ENCODE measurements around the gene ADPRHL1. TPM values are rescaled to one million over a fixed set of nuclear protein-coding genes. Genes with fewer than 3 reads are reported as not detected.
A peak's percentile ranks its signal among the peaks of the same experiment; 100 is the strongest.

The ADPRHL1 gene
- total RNA-seq, 1 donor from 2014 or later = 3.1 TPM

- peak overlapping the region; percentile 98 for H3K27ac ChIP-seq (ENCODE audit: low read depth, low read length)
- H3K36me3 Mint-ChIP-seq (ENCODE audit: low read depth, unreplicated experiment) = no peaks in the 10 kb centered on the region
- no peak for TF ChIP-seq CTCF (IDR thresholded peaks at IDR 0.05; ENCODE audit: insufficient read depth, low read depth, low read length)
- TF ChIP-seq EZH2 (IDR thresholded peaks at IDR 0.05; ENCODE audit: insufficient read depth, low read length) = no peak
- H2AFZ ChIP-seq (ENCODE audit: low read depth, low read length) = peak overlapping the region; percentile 14
- FAIRE-seq = peak; percentile 37
- no peaks in the 10 kb centered on the region for H4K20me1 ChIP-seq (ENCODE audit: insufficient read depth, low read length)
- peaks cover 14% of the 10 kb centered on the region for H3K4me1 Mint-ChIP-seq (ENCODE audit: low read depth, unreplicated experiment)
- H3K36me3 ChIP-seq (ENCODE audit: insufficient read depth, low read length) = no peaks in the 10 kb centered on the region
- H3K79me2 ChIP-seq (ENCODE audit: insufficient read depth, low read length) = no peaks in the 10 kb centered on the region
- peaks cover 2% of the 10 kb centered on the region for H3K9me3 Mint-ChIP-seq (ENCODE audit: unreplicated experiment)
- H3K27me3 ChIP-seq (ENCODE audit: insufficient read depth, low read length) = no peaks in the 10 kb centered on the region
- peak overlapping the region; percentile 47 for H3K4me3 ChIP-seq (ENCODE audit: insufficient read depth, low read depth, low read length)
- peak overlapping the region; percentile 93 for H3K27ac Mint-ChIP-seq (ENCODE audit: unreplicated experiment)
- H3K4me1 ChIP-seq (ENCODE audit: insufficient read depth, low read length) = peaks cover 31% of the 10 kb centered on the region
- peaks cover 26% of the 10 kb centered on the region for H3K27me3 Mint-ChIP-seq (ENCODE audit: low read depth, unreplicated experiment)
- DNase-seq (ENCODE audit: low read depth) = peak; percentile 83
- H3K4me2 ChIP-seq (ENCODE audit: low read length) = peak overlapping the region; percentile 83
- H3K9me3 ChIP-seq (ENCODE audit: insufficient read depth, low read depth, low read length) = no peaks in the 10 kb centered on the region
- H3K4me3 Mint-ChIP-seq (ENCODE audit: unreplicated experiment) = no peak overlapping the region
- H3K9ac ChIP-seq (ENCODE audit: low read length) = peak overlapping the region; percentile 80
Measured at GRCh38 chr13:113410472-113411201, 42.7 kb downstream of the ADPRHL1 start.

GRCh38 chr13:113408562-113408961 lies 44.7 kb downstream of the ADPRHL1 start:
- no peak for FAIRE-seq
- DNase-seq (ENCODE audit: low read depth) = no peak
- no peaks in the 10 kb centered on the region for H3K9me3 ChIP-seq (ENCODE audit: insufficient read depth, low read depth, low read length)
- Mint-ChIP-seq H3K4me1 (ENCODE audit: low read depth, unreplicated experiment) (peaks cover 14% of the 10 kb centered on the region), H3K27ac (ENCODE audit: unreplicated experiment) (no peak overlapping the region), H3K4me3 (ENCODE audit: unreplicated experiment) (no peak overlapping the region), H3K36me3 (ENCODE audit: low read depth, unreplicated experiment) (no peaks in the 10 kb centered on the region), H3K27me3 (ENCODE audit: low read depth, unreplicated experiment) (peaks cover 26% of the 10 kb centered on the region), H3K9me3 (ENCODE audit: unreplicated experiment) (peaks cover 2% of the 10 kb centered on the region)
- H3K9ac ChIP-seq (ENCODE audit: low read length) = no peak overlapping the region
- no peaks in the 10 kb centered on the region for H4K20me1 ChIP-seq (ENCODE audit: insufficient read depth, low read length)
- TF ChIP-seq CTCF (IDR thresholded peaks at IDR 0.05; ENCODE audit: insufficient read depth, low read depth, low read length) = no peak
- TF ChIP-seq EZH2 (IDR thresholded peaks at IDR 0.05; ENCODE audit: insufficient read depth, low read length) = no peak
- no peak overlapping the region for H3K27ac ChIP-seq (ENCODE audit: low read depth, low read length)
- H3K4me3 ChIP-seq (ENCODE audit: insufficient read depth, low read depth, low read length) = no peak overlapping the region
- no peak overlapping the region for H2AFZ ChIP-seq (ENCODE audit: low read depth, low read length)
- H3K36me3 ChIP-seq (ENCODE audit: insufficient read depth, low read length) = no peaks in the 10 kb centered on the region
- no peaks in the 10 kb centered on the region for H3K79me2 ChIP-seq (ENCODE audit: insufficient read depth, low read length)
- no peak overlapping the region for H3K4me2 ChIP-seq (ENCODE audit: low read length)
- H3K27me3 ChIP-seq (ENCODE audit: insufficient read depth, low read length) = no peaks in the 10 kb centered on the region
- H3K4me1 ChIP-seq (ENCODE audit: insufficient read depth, low read length) = peaks cover 28% of the 10 kb centered on the region
